GM12891 (cell line): ENCODE results near the gene KLHL13.
"Not testable (repeated sequence)": the region's sequence is repeated elsewhere in the genome, so short reads cannot be mapped to it uniquely, and the experiment has no call there.

Experiments used
- DNase-seq: peaks from one replicate; pipeline ENCODE4 v3.0.0; 2011; ENCODE audit warnings: low spot score; ENCODE audit not compliant: insufficient read length
- FAIRE-seq: peaks from 2 replicates; lab custom pipeline; 2011; peaks lifted over from hg19 to GRCh38; lab: Jason Lieb, UNC
- PAX5 ChIP-seq: IDR thresholded peaks from 2 replicates; pipeline ENCODE4 v1.6.1; 2011; ENCODE audit warnings: low read length, moderate library complexity, mild to moderate bottlenecking; ENCODE audit not compliant: insufficient read depth, severe bottlenecking
- POLR2A ChIP-seq: IDR thresholded peaks from 2 replicates; pipeline ENCODE4 v1.6.1; 2011; ENCODE audit warnings: low read depth, low read length, control low read depth
- POLR2AphosphoS5 ChIP-seq: IDR thresholded peaks from 2 replicates; pipeline ENCODE4 v1.6.1; 2011; ENCODE audit warnings: low read depth, low read length, control low read depth
- POU2F2 ChIP-seq: IDR thresholded peaks from 2 replicates; pipeline ENCODE4 v1.6.1; 2011; ENCODE audit warnings: low read depth, mild to moderate bottlenecking, control low read depth, low read length, moderate library complexity
- SPI1 ChIP-seq: IDR thresholded peaks from 2 replicates; pipeline ENCODE4 v1.6.1; 2011; ENCODE audit warnings: low read depth, low read length, control low read depth
- TAF1 ChIP-seq: IDR thresholded peaks from 2 replicates; pipeline ENCODE4 v1.6.1; 2011; ENCODE audit warnings: low read depth, low read length, control low read depth

The KLHL13 gene

GRCh38 chrX:117972711-117973109, 143.9 kb downstream of the KLHL13 start:
- no peak for FAIRE-seq
- no peak for DNase-seq
- TF ChIP-seq POLR2A = no peak
- no peak for TF ChIP-seq TAF1
- no peak for TF ChIP-seq PAX5
- TF ChIP-seq POU2F2 = no peak
- TF ChIP-seq POLR2AphosphoS5 = no peak
- no peak for TF ChIP-seq SPI1

- DNase-seq (no peak), FAIRE-seq (no peak)
- TF ChIP-seq SPI1 (no peak), TAF1 (no peak), POLR2AphosphoS5 (no peak), POU2F2 (no peak), POLR2A (no peak)
These were observed 146.8 kb downstream of the KLHL13 start for GRCh38 chrX:117969782-117970181.

- no peak for TF ChIP-seq PAX5
- no peak for TF ChIP-seq POLR2A
- no peak for TF ChIP-seq SPI1
- TF ChIP-seq POU2F2 = no peak
- TF ChIP-seq POLR2AphosphoS5 = no peak
- no peak for TF ChIP-seq TAF1
- DNase-seq (no peak), FAIRE-seq (peak; percentile 13)
These were observed 147.3 kb downstream of the KLHL13 start for GRCh38 chrX:117969328-117969727.

GRCh38 chrX:117959045-117959444, 157.6 kb downstream of the KLHL13 start:
- FAIRE-seq (no peak), DNase-seq (no peak)
- TF ChIP-seq POLR2AphosphoS5 (no peak), POU2F2 (no peak), TAF1 (no peak), PAX5 (no peak), POLR2A (no peak), SPI1 (no peak)

GRCh38 chrX:117957128-117957527, 159.5 kb downstream of the KLHL13 start:
- DNase-seq = no peak
- TF ChIP-seq POLR2A = no peak
- TF ChIP-seq PAX5 = no peak
- TF ChIP-seq SPI1 = no peak

GRCh38 chrX:117939296-117939695, 177.3 kb downstream of the KLHL13 start:
- FAIRE-seq, DNase-seq: not testable (repeated sequence)

More at GRCh38 chrX:117957128-117957527, 159.5 kb downstream of the KLHL13 start:
- FAIRE-seq = no peak

GRCh38 chrX:117936118-117936517, 180.5 kb downstream of the KLHL13 start:
- TF ChIP-seq POLR2A (no peak), PAX5 (no peak), TAF1 (no peak), POU2F2 (no peak), SPI1 (no peak), POLR2AphosphoS5 (no peak)
- DNase-seq (no peak), FAIRE-seq (no peak)

GRCh38 chrX:117930116-117930515, 186.5 kb downstream of the KLHL13 start:
- not testable (repeated sequence) for FAIRE-seq

GRCh38 chrX:117919755-117920154, 196.9 kb downstream of the KLHL13 start:
- FAIRE-seq (no peak), DNase-seq (no peak)
- TF ChIP-seq POU2F2 (no peak), POLR2A (no peak), POLR2AphosphoS5 (no peak), SPI1 (peak; percentile 55), PAX5 (no peak), TAF1 (no peak)

More at GRCh38 chrX:117930116-117930515, 186.5 kb downstream of the KLHL13 start:
- not testable (repeated sequence) for DNase-seq

- FAIRE-seq (no peak), DNase-seq (no peak)
- TF ChIP-seq TAF1 = no peak
- no peak for TF ChIP-seq SPI1
- TF ChIP-seq POLR2AphosphoS5 = no peak
- TF ChIP-seq POU2F2 = no peak
- no peak for TF ChIP-seq PAX5
- no peak for TF ChIP-seq POLR2A
These were observed 206.4 kb downstream of the KLHL13 start for GRCh38 chrX:117910216-117910615.

- TF ChIP-seq TAF1 (no peak), POU2F2 (no peak), PAX5 (no peak), POLR2AphosphoS5 (no peak), POLR2A (no peak)
- FAIRE-seq (peak; percentile 43), DNase-seq (no peak)
These were observed 218.4 kb downstream of the KLHL13 start for GRCh38 chrX:117898226-117898625.
